ENCODE data around the gene KCTD4.

Gene KCTD4

GRCh38 chr13:45224176-45224575 is 23.3 kb upstream of the KCTD4 start:
- intact Hi-C loops (cut with micrococcal nuclease) = no loop called here
- Mint-ChIP-seq H3K4me3 (no peak overlapping the region), H3K4me1 (ENCODE audit: low read depth) (peaks cover 24% of the 10 kb centered on the region), H3K27ac (no peak overlapping the region), H3K9me3 (no peaks in the 10 kb centered on the region), H3K36me3 (ENCODE audit: low read depth) (peaks cover 21% of the 10 kb centered on the region), H3K27me3 (no peaks in the 10 kb centered on the region)

- no peaks in the 10 kb centered on the region for H3K27me3 Mint-ChIP-seq
- H3K4me1 Mint-ChIP-seq (ENCODE audit: low read depth) = peaks cover 24% of the 10 kb centered on the region
- intact Hi-C loops (cut with micrococcal nuclease) = no loop called here
- no peak overlapping the region for H3K27ac Mint-ChIP-seq
- H3K4me3 Mint-ChIP-seq = no peak overlapping the region
- H3K9me3 Mint-ChIP-seq = no peaks in the 10 kb centered on the region
- peaks cover 9% of the 10 kb centered on the region for H3K36me3 Mint-ChIP-seq (ENCODE audit: low read depth)
Measured at GRCh38 chr13:45222919-45223318, 22.1 kb upstream of the KCTD4 start.

GRCh38 chr13:45222516-45222915 is 21.7 kb upstream of the KCTD4 start:
- no peak overlapping the region for H3K4me3 Mint-ChIP-seq
- H3K27me3 Mint-ChIP-seq = no peaks in the 10 kb centered on the region
- no peaks in the 10 kb centered on the region for H3K9me3 Mint-ChIP-seq
- H3K36me3 Mint-ChIP-seq (ENCODE audit: low read depth) = peaks cover 6% of the 10 kb centered on the region
- H3K4me1 Mint-ChIP-seq (ENCODE audit: low read depth) = peaks cover 24% of the 10 kb centered on the region
- intact Hi-C loops (cut with micrococcal nuclease) = no loop called here
- no peak overlapping the region for H3K27ac Mint-ChIP-seq

- Mint-ChIP-seq H3K36me3 (ENCODE audit: low read depth) (peaks cover 11% of the 10 kb centered on the region), H3K4me1 (ENCODE audit: low read depth) (peaks cover 24% of the 10 kb centered on the region), H3K9me3 (no peaks in the 10 kb centered on the region), H3K4me3 (no peak overlapping the region), H3K27ac (peak overlapping the region; percentile 76), H3K27me3 (no peaks in the 10 kb centered on the region)
- intact Hi-C loops (cut with micrococcal nuclease) = no loop called here
Measured at GRCh38 chr13:45220403-45220802, 19.6 kb upstream of the KCTD4 start.

- Mint-ChIP-seq H3K4me3 (no peak overlapping the region), H3K4me1 (ENCODE audit: low read depth) (peaks cover 24% of the 10 kb centered on the region), H3K36me3 (ENCODE audit: low read depth) (peaks cover 11% of the 10 kb centered on the region), H3K27me3 (no peaks in the 10 kb centered on the region), H3K27ac (peak overlapping the region; percentile 76), H3K9me3 (no peaks in the 10 kb centered on the region)
- intact Hi-C loops (cut with micrococcal nuclease) = no loop called here
Measured at GRCh38 chr13:45219938-45220375, 19.1 kb upstream of the KCTD4 start.

- Mint-ChIP-seq H3K27me3 (no peaks in the 10 kb centered on the region), H3K4me1 (ENCODE audit: low read depth) (peaks cover 24% of the 10 kb centered on the region), H3K4me3 (no peak overlapping the region), H3K27ac (peak overlapping the region; percentile 76), H3K36me3 (ENCODE audit: low read depth) (peaks cover 11% of the 10 kb centered on the region), H3K9me3 (no peaks in the 10 kb centered on the region)
- intact Hi-C loops (cut with micrococcal nuclease) = no loop called here
Measured at GRCh38 chr13:45219123-45219891, 18.5 kb upstream of the KCTD4 start.

GRCh38 chr13:45218689-45219088 is 17.8 kb upstream of the KCTD4 start:
- Mint-ChIP-seq H3K4me1 (ENCODE audit: low read depth) (peaks cover 24% of the 10 kb centered on the region), H3K4me3 (no peak overlapping the region), H3K9me3 (no peaks in the 10 kb centered on the region), H3K27me3 (no peaks in the 10 kb centered on the region), H3K36me3 (ENCODE audit: low read depth) (peaks cover 11% of the 10 kb centered on the region), H3K27ac (peak overlapping the region; percentile 76)
- intact Hi-C loops (cut with micrococcal nuclease) = no loop called here

GRCh38 chr13:45216193-45216592 is 15.3 kb upstream of the KCTD4 start:
- H3K4me3 Mint-ChIP-seq = no peak overlapping the region
- intact Hi-C loops (cut with micrococcal nuclease) = no loop called here
- H3K4me1 Mint-ChIP-seq (ENCODE audit: low read depth) = peaks cover 23% of the 10 kb centered on the region
- H3K9me3 Mint-ChIP-seq = no peaks in the 10 kb centered on the region
- no peak overlapping the region for H3K27ac Mint-ChIP-seq
- H3K36me3 Mint-ChIP-seq (ENCODE audit: low read depth) = peaks cover 10% of the 10 kb centered on the region
- no peaks in the 10 kb centered on the region for H3K27me3 Mint-ChIP-seq

- Mint-ChIP-seq H3K4me1 (ENCODE audit: low read depth) (peaks cover 17% of the 10 kb centered on the region), H3K36me3 (ENCODE audit: low read depth) (peaks cover 11% of the 10 kb centered on the region), H3K27ac (no peak overlapping the region), H3K27me3 (no peaks in the 10 kb centered on the region), H3K9me3 (no peaks in the 10 kb centered on the region), H3K4me3 (no peak overlapping the region)
- intact Hi-C loops (cut with micrococcal nuclease) = no loop called here
Measured at GRCh38 chr13:45215392-45216077, 14.7 kb upstream of the KCTD4 start.

GRCh38 chr13:45209229-45209628 is 8.4 kb upstream of the KCTD4 start:
- Mint-ChIP-seq H3K27me3 (no peaks in the 10 kb centered on the region), H3K27ac (no peak overlapping the region), H3K4me1 (ENCODE audit: low read depth) (peaks cover 14% of the 10 kb centered on the region), H3K36me3 (ENCODE audit: low read depth) (peaks cover 36% of the 10 kb centered on the region), H3K4me3 (no peak overlapping the region), H3K9me3 (peaks cover 12% of the 10 kb centered on the region)
- intact Hi-C loops (cut with micrococcal nuclease) = no loop called here

GRCh38 chr13:45208132-45208531 is 7.3 kb upstream of the KCTD4 start:
- intact Hi-C loops (cut with micrococcal nuclease) = no loop called here
- H3K27ac Mint-ChIP-seq = no peak overlapping the region
- H3K9me3 Mint-ChIP-seq = peaks cover 12% of the 10 kb centered on the region
- H3K36me3 Mint-ChIP-seq (ENCODE audit: low read depth) = peaks cover 36% of the 10 kb centered on the region
- H3K27me3 Mint-ChIP-seq = no peaks in the 10 kb centered on the region
- peaks cover 10% of the 10 kb centered on the region for H3K4me1 Mint-ChIP-seq (ENCODE audit: low read depth)
- no peak overlapping the region for H3K4me3 Mint-ChIP-seq

GRCh38 chr13:45207319-45207718 is 6.5 kb upstream of the KCTD4 start:
- no peaks in the 10 kb centered on the region for H3K27me3 Mint-ChIP-seq

GRCh38 chr13:45206340-45206739 is 5.5 kb upstream of the KCTD4 start:
- Mint-ChIP-seq H3K9me3 (peaks cover 12% of the 10 kb centered on the region), H3K27ac (no peak overlapping the region), H3K27me3 (no peaks in the 10 kb centered on the region), H3K36me3 (ENCODE audit: low read depth) (peaks cover 46% of the 10 kb centered on the region), H3K4me3 (no peak overlapping the region), H3K4me1 (ENCODE audit: low read depth) (peaks cover 8% of the 10 kb centered on the region)
- intact Hi-C loops (cut with micrococcal nuclease) = no loop called here

More at GRCh38 chr13:45207319-45207718, 6.5 kb upstream of the KCTD4 start:
- intact Hi-C loops (cut with micrococcal nuclease) = no loop called here
- H3K36me3 Mint-ChIP-seq (ENCODE audit: low read depth) = peaks cover 37% of the 10 kb centered on the region
- H3K4me3 Mint-ChIP-seq = no peak overlapping the region
- no peak overlapping the region for H3K27ac Mint-ChIP-seq
- peaks cover 8% of the 10 kb centered on the region for H3K4me1 Mint-ChIP-seq (ENCODE audit: low read depth)
- peaks cover 12% of the 10 kb centered on the region for H3K9me3 Mint-ChIP-seq

GRCh38 chr13:45205124-45205523 is 4.3 kb upstream of the KCTD4 start:
- Mint-ChIP-seq H3K4me3 (no peak overlapping the region), H3K27ac (peak overlapping the region; percentile 7)
- intact Hi-C loops (cut with micrococcal nuclease) = no loop called here

More at GRCh38 chr13:45205124-45205523, 4.3 kb upstream of the KCTD4 start:
- H3K4me1 Mint-ChIP-seq (ENCODE audit: low read depth) = peaks cover 14% of the 10 kb centered on the region
- peaks cover 12% of the 10 kb centered on the region for H3K9me3 Mint-ChIP-seq
- H3K36me3 Mint-ChIP-seq (ENCODE audit: low read depth) = peaks cover 37% of the 10 kb centered on the region
- H3K27me3 Mint-ChIP-seq = no peaks in the 10 kb centered on the region

All from dendritic cell treated with granulocyte-macrophage colony-stimulating factor and Interleukin-4, amounts not matched to agents 40 ng/mL and 50 ng/mL, for 4 days (primary cell).